Activated T-helper 17 cell treated with anti-CD3 and anti-CD28 coated beads, Interleukin-2, amount 50 U/mL, for 72 hours (primary cell): ENCODE measurements around the gene PFDN4. TPM values are rescaled to one million over a fixed set of nuclear protein-coding genes. Genes with fewer than 3 reads are reported as not detected.
"Not testable (repeated sequence)": the region's sequence is repeated elsewhere in the genome, so short reads cannot be mapped to it uniquely, and the experiment has no call there.

ENCODE experiments used
- ATAC-seq: fragments of 150-1000 bp; cut with Tn5 transposase; replicated peaks from 2 replicates; pipeline ENCODE4 v1.10.0; 2021; ENCODE audit warnings: mild to moderate bottlenecking, moderate library complexity
- H3K27ac Mint-ChIP-seq: one replicate; pipeline ENCODE4 v1.8.0; 2022; ENCODE audit warnings: mixed read lengths
- H3K27me3 Mint-ChIP-seq: one replicate; pipeline ENCODE4 v1.8.0; 2022; ENCODE audit warnings: mixed read lengths
- H3K36me3 Mint-ChIP-seq: one replicate; pipeline ENCODE4 v1.8.0; 2022; ENCODE audit warnings: low read depth, mild to moderate bottlenecking, mixed read lengths
- H3K4me1 Mint-ChIP-seq: one replicate; pipeline ENCODE4 v1.8.0; 2022; ENCODE audit warnings: mixed read lengths
- H3K4me3 Mint-ChIP-seq: one replicate; pipeline ENCODE4 v1.8.0; 2022; ENCODE audit warnings: mild to moderate bottlenecking, mixed read lengths
- H3K9me3 Mint-ChIP-seq: one replicate; pipeline ENCODE4 v1.8.0; 2022; ENCODE audit warnings: mixed read lengths
- total RNA-seq, 2 donors: library from RNA; stranded (reverse); gene quantifications; one replicate each; pipeline ENCODE4 v1.2.3, GENCODE V29; 2022

PFDN4 gene
- total RNA-seq, 2 donors from 2014 or later = 32.5 to 35.8 TPM

GRCh38 chr20:54220722-54221121, 12.8 kb downstream of the PFDN4 start:
- no peaks in the 10 kb centered on the region for H3K27me3 Mint-ChIP-seq
- no peak overlapping the region for H3K4me3 Mint-ChIP-seq
- peak overlapping the region; percentile 37 for H3K27ac Mint-ChIP-seq
- H3K9me3 Mint-ChIP-seq = no peaks in the 10 kb centered on the region
- H3K4me1 Mint-ChIP-seq = peaks cover 11% of the 10 kb centered on the region
- ATAC-seq = no peak
- peaks cover 41% of the 10 kb centered on the region for H3K36me3 Mint-ChIP-seq

DNA sequence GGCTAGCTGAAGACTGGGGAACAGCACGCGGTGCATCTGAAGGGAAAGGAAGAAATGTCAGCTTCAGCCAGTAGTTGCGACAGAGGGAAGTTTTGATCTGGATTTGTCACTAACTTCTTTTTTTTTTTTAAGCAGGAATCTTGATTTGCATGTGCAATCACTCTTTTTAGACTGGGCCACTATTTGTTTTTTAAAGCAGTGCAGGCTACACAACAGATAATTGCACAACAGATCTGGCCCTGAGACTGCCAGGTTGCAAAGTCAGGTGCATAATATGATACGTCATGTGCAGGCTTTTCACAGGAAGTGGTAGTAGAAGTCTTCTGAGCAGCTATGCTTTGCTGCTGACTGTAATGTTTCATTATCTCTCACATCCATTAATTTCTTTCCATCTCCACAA, 13.5 kb downstream of the PFDN4 start:
- Mint-ChIP-seq H3K4me1 (peaks cover 11% of the 10 kb centered on the region), H3K36me3 (peaks cover 35% of the 10 kb centered on the region), H3K9me3 (no peaks in the 10 kb centered on the region), H3K27ac (peak overlapping the region; percentile 37), H3K4me3 (peak overlapping the region; percentile 4), H3K27me3 (no peaks in the 10 kb centered on the region)
- ATAC-seq = peak; percentile 94

DNA sequence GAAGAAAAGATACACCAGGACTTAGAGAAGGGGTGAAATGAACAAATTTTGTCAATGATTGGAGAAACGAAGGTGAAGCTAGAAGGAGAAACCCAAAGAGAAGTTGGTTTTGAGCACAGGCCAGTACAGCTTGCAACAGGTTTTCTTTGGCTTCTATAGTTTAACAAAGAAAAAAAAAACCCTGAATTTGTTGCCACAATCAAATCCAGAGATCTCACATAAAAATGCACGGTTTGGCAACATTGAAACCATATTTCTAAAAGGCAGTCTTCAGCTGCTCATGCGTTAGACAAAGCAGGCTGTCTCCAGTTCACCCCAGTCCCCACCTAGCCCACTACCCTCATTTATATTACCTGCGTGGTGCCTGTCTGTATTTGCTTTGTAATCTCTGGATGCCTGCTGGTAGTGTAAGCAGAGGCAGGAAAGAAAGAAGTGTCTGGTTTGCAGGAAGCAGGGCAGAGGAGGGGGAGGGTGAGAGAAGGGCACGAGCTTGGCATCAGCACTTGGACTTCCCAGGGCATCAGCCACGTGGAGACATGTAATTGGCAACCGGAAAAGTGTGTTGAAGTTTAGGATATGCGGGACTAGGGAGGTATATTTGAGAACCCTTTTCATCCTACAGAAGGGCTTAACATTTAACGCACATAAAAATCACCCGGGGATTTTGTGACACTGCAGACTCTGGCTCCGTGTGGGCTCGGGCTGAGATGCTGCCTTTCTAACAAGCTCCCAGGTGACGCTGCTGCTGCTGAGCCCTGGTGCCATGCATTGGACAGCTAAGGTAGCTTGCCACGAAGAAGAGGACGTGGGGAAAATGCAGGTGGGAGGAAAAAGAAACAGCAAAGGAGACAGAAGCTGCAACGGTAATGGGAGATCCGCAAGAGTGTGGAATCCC, 14.4 kb downstream of the PFDN4 start:
- Mint-ChIP-seq H3K9me3 (peaks cover under 1% of the 10 kb centered on the region), H3K4me3 (peak overlapping the region; percentile 4), H3K27ac (peak overlapping the region; percentile 37), H3K4me1 (peaks cover 11% of the 10 kb centered on the region), H3K27me3 (no peaks in the 10 kb centered on the region), H3K36me3 (peaks cover 26% of the 10 kb centered on the region)
- ATAC-seq = no peak

DNA sequence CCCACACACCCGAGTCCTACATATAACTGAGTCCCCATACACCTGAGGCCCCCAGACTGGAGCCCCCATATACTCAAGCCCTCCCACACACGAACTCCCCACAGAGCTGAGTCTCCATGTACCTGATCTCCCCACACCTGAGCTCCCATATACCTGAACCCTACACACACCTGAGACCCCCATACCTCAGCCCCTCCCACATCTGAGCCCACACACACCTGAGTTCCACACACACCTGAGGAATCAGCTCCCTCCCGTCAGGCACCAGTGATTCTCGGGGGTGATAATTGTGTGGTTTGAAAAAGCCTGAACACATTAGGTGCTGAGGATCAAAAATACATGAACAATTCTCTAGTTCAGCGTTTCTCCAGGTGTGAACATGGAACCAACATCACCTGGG, 15.4 kb downstream of the PFDN4 start:
- Mint-ChIP-seq H3K27ac (no peak overlapping the region), H3K4me1 (peaks cover 11% of the 10 kb centered on the region), H3K27me3 (no peaks in the 10 kb centered on the region), H3K9me3 (peaks cover 9% of the 10 kb centered on the region), H3K36me3 (peaks cover 15% of the 10 kb centered on the region), H3K4me3 (no peak overlapping the region)
- no peak for ATAC-seq

DNA sequence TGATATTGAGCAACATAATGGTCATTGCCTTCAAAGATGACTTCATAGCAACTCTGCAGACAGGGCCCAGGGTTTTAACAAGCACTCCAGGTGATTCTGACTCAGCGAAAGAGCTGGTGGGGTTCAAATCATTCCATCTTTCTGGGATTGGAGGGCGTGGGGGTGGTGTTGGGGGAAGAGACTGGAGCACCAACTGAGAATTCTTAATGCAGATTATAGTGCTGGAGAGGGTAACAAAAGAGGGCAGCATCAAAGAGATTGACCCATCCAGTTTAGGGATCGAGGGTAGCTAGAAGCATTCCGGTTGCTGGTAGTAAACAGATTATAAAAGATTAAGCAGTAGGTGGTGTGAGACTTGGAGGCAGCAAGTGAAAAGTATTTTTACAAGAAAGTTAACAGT, 15.9 kb downstream of the PFDN4 start:
- H3K36me3 Mint-ChIP-seq = peaks cover 11% of the 10 kb centered on the region
- H3K9me3 Mint-ChIP-seq = peaks cover 9% of the 10 kb centered on the region

DNA sequence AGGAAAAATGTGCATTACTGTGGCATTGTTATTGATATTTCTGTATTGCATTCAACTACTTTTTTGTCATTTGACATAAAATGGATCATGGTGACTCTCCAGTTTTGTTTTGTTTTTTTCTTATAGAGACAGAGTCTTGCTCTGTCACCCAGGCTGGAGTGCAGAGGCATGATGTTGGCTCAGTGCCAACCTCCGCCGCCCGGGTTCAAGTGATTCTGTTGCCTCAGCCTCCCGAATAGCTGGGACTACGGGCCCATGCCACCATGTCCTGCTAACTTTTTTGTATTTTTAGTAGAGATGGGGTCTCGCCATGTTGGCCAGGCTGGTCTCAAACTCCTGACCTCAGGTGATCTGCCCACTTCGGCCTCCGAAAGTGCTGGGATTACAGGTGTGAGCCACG, 16.8 kb downstream of the PFDN4 start:
- not testable (repeated sequence) for H3K9me3 Mint-ChIP-seq, H3K27me3 Mint-ChIP-seq, H3K4me3 Mint-ChIP-seq, H3K27ac Mint-ChIP-seq, ATAC-seq, H3K36me3 Mint-ChIP-seq
- peaks cover 11% of the 10 kb centered on the region for H3K4me1 Mint-ChIP-seq

More for the DNA sequence above, 15.9 kb downstream of the PFDN4 start:
- Mint-ChIP-seq H3K4me3 (no peak overlapping the region), H3K27me3 (no peaks in the 10 kb centered on the region), H3K27ac (no peak overlapping the region), H3K4me1 (peaks cover 11% of the 10 kb centered on the region)
- ATAC-seq = no peak

DNA sequence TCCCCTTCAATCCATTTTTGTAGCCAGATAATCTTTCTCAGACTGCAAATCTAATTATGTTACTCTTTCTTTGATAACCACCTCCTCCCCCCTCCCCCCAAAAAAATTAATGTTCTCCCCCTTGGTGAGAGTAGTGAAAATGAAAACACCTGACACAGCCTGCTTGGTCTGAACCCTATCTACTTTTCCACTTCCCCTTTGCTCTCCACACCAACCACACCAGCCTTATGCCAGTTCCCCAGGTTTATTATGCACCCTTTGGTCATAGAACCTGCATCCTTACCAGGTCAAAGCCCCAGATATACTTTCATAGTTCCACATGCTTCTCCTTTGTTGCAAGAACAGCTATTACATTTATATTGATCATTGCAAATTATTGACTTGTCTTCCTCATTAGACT, 19.4 kb downstream of the PFDN4 start:
- no peaks in the 10 kb centered on the region for H3K36me3 Mint-ChIP-seq
- H3K9me3 Mint-ChIP-seq = peaks cover 9% of the 10 kb centered on the region
- H3K27me3 Mint-ChIP-seq = peaks cover 4% of the 10 kb centered on the region
- no peaks in the 10 kb centered on the region for H3K4me1 Mint-ChIP-seq
- no peak for ATAC-seq
- no peak overlapping the region for H3K4me3 Mint-ChIP-seq
- H3K27ac Mint-ChIP-seq = no peak overlapping the region

DNA sequence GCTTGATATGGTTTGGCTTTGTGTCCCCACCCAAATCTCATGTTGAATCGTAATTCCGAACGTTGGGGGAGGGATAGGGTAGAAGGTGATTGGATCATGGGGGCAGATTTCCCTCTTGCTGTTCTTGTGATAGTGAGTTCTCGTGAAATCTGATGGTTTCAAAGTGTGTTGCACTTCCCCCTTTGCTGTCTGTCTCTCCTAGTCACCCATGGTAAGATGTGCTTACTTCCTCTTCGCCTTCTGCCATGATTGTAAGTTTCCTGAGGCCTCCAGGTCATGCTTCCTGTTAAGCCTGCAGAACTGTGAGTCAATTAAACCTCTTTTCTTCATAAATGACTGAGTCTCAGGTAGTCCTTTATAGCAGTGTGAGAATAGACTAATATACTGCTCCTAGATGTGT, 19.9 kb downstream of the PFDN4 start:
- no peaks in the 10 kb centered on the region for H3K4me1 Mint-ChIP-seq
- H3K9me3 Mint-ChIP-seq = peaks cover 9% of the 10 kb centered on the region
- H3K27ac Mint-ChIP-seq = no peak overlapping the region
- no peak for ATAC-seq
- H3K27me3 Mint-ChIP-seq = peaks cover 4% of the 10 kb centered on the region
- no peak overlapping the region for H3K4me3 Mint-ChIP-seq
- no peaks in the 10 kb centered on the region for H3K36me3 Mint-ChIP-seq

GRCh38 chr20:54228841-54229240, 21.0 kb downstream of the PFDN4 start:
- H3K4me1 Mint-ChIP-seq = no peaks in the 10 kb centered on the region
- no peaks in the 10 kb centered on the region for H3K36me3 Mint-ChIP-seq

DNA sequence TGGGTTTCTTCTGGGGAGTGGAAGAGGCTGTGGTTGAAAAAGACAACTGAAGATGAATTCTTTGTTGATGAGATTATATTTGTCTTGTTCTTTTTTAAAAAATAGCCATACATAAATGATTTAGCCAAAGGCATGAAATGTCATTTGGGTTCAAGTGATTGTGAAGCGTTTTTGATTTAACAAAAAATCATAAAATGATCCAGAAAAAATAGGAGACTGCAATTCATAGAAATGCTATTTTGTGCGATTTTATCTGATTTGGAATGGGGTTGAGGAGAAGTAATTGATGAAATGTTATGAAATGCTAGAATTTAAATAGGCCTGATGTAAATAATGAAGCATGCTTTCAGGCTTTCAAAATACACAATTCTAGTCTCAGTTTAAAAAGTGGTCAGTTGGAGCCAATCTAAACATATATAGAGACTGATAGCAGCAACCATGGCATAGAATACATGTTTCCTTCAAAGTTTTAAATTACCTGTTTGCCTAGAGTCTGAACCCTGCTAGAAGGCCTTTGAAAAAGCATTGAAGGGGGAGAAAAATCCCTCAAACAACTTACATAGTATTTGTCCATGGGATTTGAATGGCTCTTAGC, 21.8 kb downstream of the PFDN4 start:
- Mint-ChIP-seq H3K9me3 (peaks cover 9% of the 10 kb centered on the region), H3K4me3 (no peak overlapping the region), H3K27me3 (peaks cover 4% of the 10 kb centered on the region), H3K36me3 (no peaks in the 10 kb centered on the region), H3K4me1 (no peaks in the 10 kb centered on the region), H3K27ac (no peak overlapping the region)
- no peak for ATAC-seq

More at GRCh38 chr20:54228841-54229240, 21.0 kb downstream of the PFDN4 start:
- H3K27me3 Mint-ChIP-seq = peaks cover 4% of the 10 kb centered on the region
- ATAC-seq = no peak
- no peak overlapping the region for H3K27ac Mint-ChIP-seq
- H3K9me3 Mint-ChIP-seq = peaks cover 9% of the 10 kb centered on the region
- no peak overlapping the region for H3K4me3 Mint-ChIP-seq

DNA sequence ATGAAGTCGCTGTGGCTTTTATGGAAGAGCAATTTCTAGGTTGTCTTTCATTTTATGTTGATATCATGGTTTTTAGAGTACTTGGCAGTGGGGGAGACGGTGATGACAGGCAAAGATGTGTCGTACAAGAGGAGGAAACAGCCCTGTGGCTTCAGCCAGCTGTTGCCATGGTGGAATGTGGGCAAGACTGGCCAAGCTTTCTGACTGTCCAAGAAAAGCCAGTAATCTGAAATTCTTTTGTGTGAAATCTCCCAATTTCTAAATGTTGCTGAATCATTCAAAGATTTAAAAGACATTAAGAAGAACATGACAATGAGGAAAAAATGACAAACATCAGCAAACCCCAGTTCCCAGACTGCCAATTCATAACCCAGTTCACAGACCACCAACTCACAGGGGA, 23.1 kb downstream of the PFDN4 start:
- no peak overlapping the region for H3K4me3 Mint-ChIP-seq
- no peaks in the 10 kb centered on the region for H3K36me3 Mint-ChIP-seq
- no peak overlapping the region for H3K27ac Mint-ChIP-seq
- peaks cover 16% of the 10 kb centered on the region for H3K27me3 Mint-ChIP-seq
- H3K9me3 Mint-ChIP-seq = peaks cover 9% of the 10 kb centered on the region
- H3K4me1 Mint-ChIP-seq = no peaks in the 10 kb centered on the region
- no peak for ATAC-seq

- Mint-ChIP-seq H3K4me3 (no peak overlapping the region), H3K27ac (no peak overlapping the region), H3K27me3 (peaks cover 37% of the 10 kb centered on the region), H3K36me3 (no peaks in the 10 kb centered on the region), H3K4me1 (no peaks in the 10 kb centered on the region), H3K9me3 (no peaks in the 10 kb centered on the region)
- no peak for ATAC-seq
These were observed 27.1 kb downstream of the PFDN4 start for GRCh38 chr20:54234991-54235390.

- no peak for ATAC-seq
- H3K27me3 Mint-ChIP-seq = peaks cover 37% of the 10 kb centered on the region
- no peak overlapping the region for H3K4me3 Mint-ChIP-seq
- no peaks in the 10 kb centered on the region for H3K9me3 Mint-ChIP-seq
- no peaks in the 10 kb centered on the region for H3K36me3 Mint-ChIP-seq
- H3K27ac Mint-ChIP-seq = no peak overlapping the region
- no peaks in the 10 kb centered on the region for H3K4me1 Mint-ChIP-seq
These were observed 29.4 kb downstream of the PFDN4 start for GRCh38 chr20:54237116-54237943.

DNA sequence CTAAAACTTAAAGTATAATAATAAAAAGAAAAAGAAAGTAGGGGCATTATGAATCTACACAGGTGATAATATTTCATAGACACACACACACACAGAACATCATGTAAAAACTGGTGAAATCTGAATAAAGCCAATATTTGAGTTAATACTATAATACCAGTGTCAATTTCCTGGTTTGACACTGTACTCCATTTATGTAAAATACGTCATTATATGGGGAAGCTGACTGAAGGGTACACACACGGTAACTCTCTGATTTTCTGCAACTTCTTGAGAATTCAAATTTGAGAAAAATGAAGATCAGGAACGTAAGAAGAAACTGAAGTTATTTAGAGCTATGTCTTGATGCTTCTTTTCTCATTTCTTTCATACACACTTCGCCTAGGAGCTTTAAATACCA, 36.2 kb downstream of the PFDN4 start:
- Mint-ChIP-seq H3K36me3 (no peaks in the 10 kb centered on the region), H3K27ac (no peak overlapping the region), H3K27me3 (peaks cover 6% of the 10 kb centered on the region), H3K4me1 (no peaks in the 10 kb centered on the region), H3K9me3 (peaks cover 5% of the 10 kb centered on the region), H3K4me3 (no peak overlapping the region)
- ATAC-seq = no peak
